Renal pelvis (tissue), 4 donors: ENCODE data around the gene DPCD. TPM values are rescaled to one million over a fixed set of nuclear protein-coding genes. Genes with fewer than 3 reads are reported as not detected.
"Not testable (repeated sequence)": the region's sequence is repeated elsewhere in the genome, so short reads cannot be mapped to it uniquely, and the experiment has no call there.

ENCODE experiments used
- DNase-seq: peaks from one replicate; pipeline ENCODE4 v3.0.0-alpha.2; 2013
- polyA plus RNA-seq, 3 donors: library from polyadenylated mRNA; unstranded; fragments of 120-200 nt; gene quantifications; one replicate each; pipeline ENCODE4 v1.2.1, GENCODE V29; 2013; ENCODE audit not compliant: insufficient read length in 3 of 3

DPCD gene
- polyA plus RNA-seq, 3 donors: 44.5 to 47.6 (median 45.6) TPM

GRCh38 chr10:101578803-101579515, 9.2 kb upstream of the DPCD start:
- DNase-seq: no peak

- no peak for DNase-seq
These were observed 8.6 kb upstream of the DPCD start for GRCh38 chr10:101579516-101579870.

GRCh38 chr10:101580486-101581399, 7.4 kb upstream of the DPCD start:
- no peak for DNase-seq

- no peak for DNase-seq
These were observed 2.3 kb upstream of the DPCD start for GRCh38 chr10:101585841-101586240.

- DNase-seq: no peak
These were observed 758 bp downstream of the DPCD start for GRCh38 chr10:101588879-101589278.

GRCh38 chr10:101593331-101593730, 5.2 kb downstream of the DPCD start:
- DNase-seq: not testable (repeated sequence)

- peak; percentile 22 for DNase-seq
These were observed 7.7 kb downstream of the DPCD start for GRCh38 chr10:101595591-101596433.

GRCh38 chr10:101597091-101597900, 9.2 kb downstream of the DPCD start:
- DNase-seq: no peak

- DNase-seq: no peak
These were observed 13.4 kb downstream of the DPCD start for GRCh38 chr10:101601541-101601940.

GRCh38 chr10:101602761-101603398, 14.8 kb downstream of the DPCD start:
- peak; percentile 81 for DNase-seq

- no peak for DNase-seq
These were observed 19.0 kb downstream of the DPCD start for GRCh38 chr10:101607124-101607523.

- no peak for DNase-seq
These were observed 21.4 kb downstream of the DPCD start for GRCh38 chr10:101609481-101609880.

- no peak for DNase-seq
These were observed 23.2 kb downstream of the DPCD start for GRCh38 chr10:101611096-101611905.

GRCh38 chr10:101612086-101612485, 24.0 kb downstream of the DPCD start:
- DNase-seq: no peak

- no peak for DNase-seq
These were observed 24.8 kb downstream of the DPCD start for GRCh38 chr10:101612872-101613271.

GRCh38 chr10:101613646-101614045, 25.5 kb downstream of the DPCD start:
- DNase-seq: no peak

GRCh38 chr10:101614663-101615524, 26.8 kb downstream of the DPCD start:
- DNase-seq: no peak

GRCh38 chr10:101615525-101616116, 27.5 kb downstream of the DPCD start:
- DNase-seq: no peak
